ENCODE measurements around the gene SMPDL3A.

SMPDL3A gene

GRCh38 chr6:122781716-122782115 lies 7.3 kb upstream of the SMPDL3A start:
- H3K4me3 ChIP-seq (ENCODE audit: low read depth, low read length), result no peak overlapping the region
- in situ Hi-C loops (cut with HindIII; ENCODE audit: low sequenced_read_pairs), result no loop called here
- no peak for TF ChIP-seq CTCF (IDR thresholded peaks at IDR 0.05; ENCODE audit: low read depth, low read length)
- no peak for DNase-seq (ENCODE audit: low read depth, low spot score)

GRCh38 chr6:122783401-122783800 lies 5.7 kb upstream of the SMPDL3A start:
- no peak overlapping the region for H3K4me3 ChIP-seq (ENCODE audit: low read depth, low read length)
- TF ChIP-seq CTCF (IDR thresholded peaks at IDR 0.05; ENCODE audit: low read depth, low read length), result no peak
- no peak for DNase-seq (ENCODE audit: low read depth, low spot score)
- in situ Hi-C loops (cut with HindIII; ENCODE audit: low sequenced_read_pairs), result no loop called here

- H3K4me3 ChIP-seq (ENCODE audit: low read depth, low read length), result no peak overlapping the region
- in situ Hi-C loops (cut with HindIII; ENCODE audit: low sequenced_read_pairs), result no loop called here
- TF ChIP-seq CTCF (IDR thresholded peaks at IDR 0.05; ENCODE audit: low read depth, low read length), result no peak
- DNase-seq (ENCODE audit: low read depth, low spot score), result no peak
Measured at GRCh38 chr6:122785891-122786290, 3.2 kb upstream of the SMPDL3A start.

- in situ Hi-C loops (cut with HindIII; ENCODE audit: low sequenced_read_pairs), result no loop called here
- DNase-seq (ENCODE audit: low read depth, low spot score), result no peak
- no peak for TF ChIP-seq CTCF (IDR thresholded peaks at IDR 0.05; ENCODE audit: low read depth, low read length)
- H3K4me3 ChIP-seq (ENCODE audit: low read depth, low read length), result no peak overlapping the region
Measured at GRCh38 chr6:122787721-122788120, 1.3 kb upstream of the SMPDL3A start.

- in situ Hi-C loops (cut with HindIII; ENCODE audit: low sequenced_read_pairs), result no loop called here
- H3K4me3 ChIP-seq (ENCODE audit: low read depth, low read length), result no peak overlapping the region
- DNase-seq (ENCODE audit: low read depth, low spot score), result no peak
- no peak for TF ChIP-seq CTCF (IDR thresholded peaks at IDR 0.05; ENCODE audit: low read depth, low read length)
Measured at GRCh38 chr6:122788208-122788607, 850 bp upstream of the SMPDL3A start.

- in situ Hi-C loops (cut with HindIII; ENCODE audit: low sequenced_read_pairs), result no loop called here
- H3K4me3 ChIP-seq (ENCODE audit: low read depth, low read length), result peak overlapping the region; percentile 63
- no peak for TF ChIP-seq CTCF (IDR thresholded peaks at IDR 0.05; ENCODE audit: low read depth, low read length)
- DNase-seq (ENCODE audit: low read depth, low spot score), result peak; percentile 90
Measured at GRCh38 chr6:122788663-122789181, 336 bp upstream of the SMPDL3A start.

GRCh38 chr6:122790028-122790422 lies 967 bp downstream of the SMPDL3A start:
- peak; percentile 56 for DNase-seq (ENCODE audit: low read depth, low spot score)
- TF ChIP-seq CTCF (IDR thresholded peaks at IDR 0.05; ENCODE audit: low read depth, low read length), result no peak
- in situ Hi-C loops (cut with HindIII; ENCODE audit: low sequenced_read_pairs), result no loop called here
- peak overlapping the region; percentile 63 for H3K4me3 ChIP-seq (ENCODE audit: low read depth, low read length)

All from astrocyte of the spinal cord (primary cell).